AG09309 (cell line): Measurements from ENCODE around the gene CCDC85B.
"Not testable (repeated sequence)": the region's sequence is repeated elsewhere in the genome, so short reads cannot be mapped to it uniquely, and the experiment has no call there.

Source experiments
- DNase-seq: peaks from one replicate; pipeline ENCODE4 v3.0.0-alpha.2; 2010; ENCODE audit warnings: low read depth
- H3K4me3 ChIP-seq: 2 replicates; pipeline ENCODE4 v1.5.1; 2011; ENCODE audit warnings: mild to moderate bottlenecking, low read depth, low read length, moderate library complexity; ENCODE audit not compliant: control insufficient read depth
- TF ChIP-seq, protein P1 (sequence below): IDR thresholded peaks from 2 replicates; pipeline ENCODE4 v1.5.1; 2011; ENCODE audit warnings: mild to moderate bottlenecking, low read depth, low read length, inconsistent platforms; ENCODE audit not compliant: insufficient read depth, control insufficient read depth; ENCODE audit errors: missing control alignments

The CCDC85B gene

DNA sequence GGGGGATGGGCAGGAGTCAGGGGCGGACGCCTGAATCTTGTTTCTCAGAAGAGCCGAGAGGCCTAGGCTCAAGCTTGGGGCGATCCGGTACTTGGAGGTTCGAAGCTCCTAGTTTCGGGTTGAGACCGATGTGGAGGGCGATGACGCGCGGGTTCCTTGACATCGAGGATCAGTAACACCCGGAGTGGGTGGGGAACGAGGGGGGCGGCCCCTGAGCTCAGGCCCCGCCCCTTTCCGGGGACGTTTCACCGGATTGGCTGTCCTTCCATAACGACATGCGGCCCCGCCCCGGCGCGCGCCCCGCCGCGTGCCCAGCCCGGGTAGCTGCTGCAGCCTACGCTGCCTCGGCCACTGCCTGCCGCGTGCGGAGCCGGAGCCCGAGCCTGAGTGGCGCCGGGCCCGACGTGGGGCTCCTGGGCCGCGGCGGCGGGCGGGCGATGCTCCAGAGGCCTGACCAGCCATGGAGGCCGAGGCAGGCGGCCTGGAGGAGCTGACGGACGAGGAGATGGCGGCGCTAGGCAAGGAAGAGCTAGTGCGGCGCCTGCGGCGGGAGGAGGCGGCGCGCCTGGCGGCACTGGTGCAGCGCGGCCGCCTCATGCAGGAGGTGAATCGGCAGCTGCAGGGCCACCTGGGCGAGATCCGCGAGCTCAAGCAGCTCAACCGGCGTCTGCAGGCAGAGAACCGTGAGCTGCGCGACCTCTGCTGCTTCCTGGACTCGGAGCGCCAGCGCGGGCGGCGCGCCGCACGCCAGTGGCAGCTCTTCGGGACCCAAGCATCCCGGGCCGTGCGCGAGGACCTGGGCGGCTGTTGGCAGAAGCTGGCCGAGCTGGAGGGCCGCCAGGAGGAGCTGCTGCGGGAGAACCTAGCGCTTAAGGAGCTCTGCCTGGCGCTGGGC lies at the start of gene CCDC85B:
Gene CCDC85B, plus strand, starts transcription at position 350 of the 895 bp plus-strand sequence. Its CDS starts 111 bp downstream, at position 461.
- H3K4me3 ChIP-seq: peak within 1 kb of the TSS; percentile 50
- DNase-seq: peak; percentile 88
- TF ChIP-seq, protein P1, sequence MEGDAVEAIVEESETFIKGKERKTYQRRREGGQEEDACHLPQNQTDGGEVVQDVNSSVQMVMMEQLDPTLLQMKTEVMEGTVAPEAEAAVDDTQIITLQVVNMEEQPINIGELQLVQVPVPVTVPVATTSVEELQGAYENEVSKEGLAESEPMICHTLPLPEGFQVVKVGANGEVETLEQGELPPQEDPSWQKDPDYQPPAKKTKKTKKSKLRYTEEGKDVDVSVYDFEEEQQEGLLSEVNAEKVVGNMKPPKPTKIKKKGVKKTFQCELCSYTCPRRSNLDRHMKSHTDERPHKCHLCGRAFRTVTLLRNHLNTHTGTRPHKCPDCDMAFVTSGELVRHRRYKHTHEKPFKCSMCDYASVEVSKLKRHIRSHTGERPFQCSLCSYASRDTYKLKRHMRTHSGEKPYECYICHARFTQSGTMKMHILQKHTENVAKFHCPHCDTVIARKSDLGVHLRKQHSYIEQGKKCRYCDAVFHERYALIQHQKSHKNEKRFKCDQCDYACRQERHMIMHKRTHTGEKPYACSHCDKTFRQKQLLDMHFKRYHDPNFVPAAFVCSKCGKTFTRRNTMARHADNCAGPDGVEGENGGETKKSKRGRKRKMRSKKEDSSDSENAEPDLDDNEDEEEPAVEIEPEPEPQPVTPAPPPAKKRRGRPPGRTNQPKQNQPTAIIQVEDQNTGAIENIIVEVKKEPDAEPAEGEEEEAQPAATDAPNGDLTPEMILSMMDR: no peak

GRCh38 chr11:65842144-65842543 lies 48.3 kb upstream of the CCDC85B start:
- no peak for DNase-seq
- TF ChIP-seq, protein P1: no peak
- H3K4me3 ChIP-seq: no peak overlapping the region

DNA sequence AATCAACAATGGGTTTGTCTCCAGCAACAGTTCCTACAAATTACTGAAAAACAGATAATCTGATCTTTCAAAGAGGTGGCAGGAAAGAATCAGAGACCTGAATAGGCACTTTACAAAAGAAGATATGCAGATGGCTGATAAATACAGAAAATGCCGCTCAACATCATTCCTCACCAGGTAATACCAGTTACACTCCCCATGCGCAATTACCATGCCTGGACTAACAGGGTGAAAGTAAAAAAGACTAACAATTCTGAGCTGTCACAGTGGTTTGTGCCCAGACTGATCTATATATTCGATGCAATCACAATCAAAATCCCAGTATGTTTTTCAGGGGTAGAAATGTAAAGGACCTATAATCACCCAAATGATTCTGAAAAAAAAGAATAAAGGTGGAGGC lies 46.7 kb upstream of the CCDC85B start:
- DNase-seq: no peak
- TF ChIP-seq, protein P1: no peak
- no peak overlapping the region for H3K4me3 ChIP-seq

DNA sequence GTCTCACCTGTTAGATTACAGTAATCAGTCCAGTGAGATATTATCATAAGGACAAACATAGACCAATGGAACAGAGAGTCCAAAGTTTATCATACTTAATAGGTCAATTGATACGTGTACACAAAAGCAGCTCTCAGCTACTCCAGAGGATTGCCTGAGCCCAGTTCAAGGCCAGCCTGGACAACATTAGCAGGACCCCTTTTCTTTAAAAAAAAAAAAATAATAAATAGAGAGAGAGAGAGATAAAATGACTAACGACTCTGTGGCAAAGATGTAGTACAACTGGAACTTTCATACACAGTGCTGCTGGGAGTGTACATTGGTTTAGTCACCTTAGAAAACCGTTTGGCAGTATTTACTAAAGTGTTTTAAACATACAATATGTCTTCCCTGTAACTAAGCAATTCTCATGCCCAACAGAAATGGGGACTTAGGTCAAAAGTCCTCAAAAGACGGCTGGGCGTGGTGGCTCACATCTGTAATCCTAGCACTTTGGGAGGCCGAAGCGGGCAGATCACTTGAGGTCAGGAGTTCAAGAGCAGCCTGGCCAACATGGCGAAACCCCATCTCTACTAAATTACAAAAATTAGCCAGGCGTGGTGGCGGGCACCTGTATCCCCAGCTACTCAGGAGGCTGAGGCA lies 46.1 kb upstream of the CCDC85B start:
- H3K4me3 ChIP-seq: no peak overlapping the region
- TF ChIP-seq, protein P1: no peak
- DNase-seq: no peak

- DNase-seq: no peak
- no peak overlapping the region for H3K4me3 ChIP-seq
- TF ChIP-seq, protein P1: no peak
Measured at GRCh38 chr11:65847746-65848145, 42.7 kb upstream of the CCDC85B start.

DNA sequence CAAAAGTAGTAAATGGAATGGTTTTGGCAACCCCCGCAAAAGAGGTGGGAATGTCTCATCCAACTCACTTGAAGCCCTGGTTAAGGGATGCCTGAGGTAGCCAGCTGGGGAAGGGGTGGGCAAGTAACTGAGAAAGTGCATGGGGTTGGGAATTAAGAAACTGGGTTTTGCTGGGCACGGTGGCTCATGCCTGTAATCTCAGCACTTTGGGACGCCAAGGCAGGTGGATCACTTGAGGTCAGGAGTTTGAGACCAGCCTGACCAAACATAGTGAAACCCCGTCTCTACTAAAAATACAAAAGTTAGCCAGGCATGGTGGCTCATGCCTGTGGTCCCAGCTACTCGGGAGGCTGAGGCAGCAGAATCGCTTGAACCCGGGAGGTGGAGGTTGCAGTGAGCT lies 41.8 kb upstream of the CCDC85B start:
- H3K4me3 ChIP-seq, DNase-seq: not testable (repeated sequence)

GRCh38 chr11:65849366-65849765 lies 41.1 kb upstream of the CCDC85B start:
- H3K4me3 ChIP-seq: no peak overlapping the region
- no peak for DNase-seq
- TF ChIP-seq, protein P1: no peak
